Measurements from ENCODE around the gene SH2D2A. TPM values are rescaled to one million over a fixed set of nuclear protein-coding genes. Genes with fewer than 3 reads are reported as not detected.

The SH2D2A gene
- 3.8 TPM for polyA plus RNA-seq (2012; ENCODE audit: missing spikeins)

GRCh38 chr1:156816561-156817328 is at the start of gene SH2D2A:
SH2D2A (minus strand) TSS chr1:156816848; CDS start chr1:156816708, 140 bp downstream.
- FAIRE-seq (peak; percentile 79), DNase-seq (ENCODE audit: insufficient read length) (peak; percentile 67)
- TF ChIP-seq POLR2AphosphoS5 (IDR thresholded peaks at IDR 0.05; ENCODE audit: low read depth, low read length), result peak; percentile 83
- TF ChIP-seq TAF1 (IDR thresholded peaks at IDR 0.05; ENCODE audit: borderline replicate concordance, low read depth, low read length), result no peak
- TF ChIP-seq POLR2A (IDR thresholded peaks at IDR 0.05; ENCODE audit: low read depth, low read length), result peak; percentile 70

- DNase-seq (ENCODE audit: insufficient read length) (no peak), FAIRE-seq (no peak)
Measured at GRCh38 chr1:156865865-156866248, 49.2 kb upstream of the SH2D2A start.

GRCh38 chr1:156865258-156865657 is 48.6 kb upstream of the SH2D2A start:
- no peak for TF ChIP-seq POLR2AphosphoS5 (IDR thresholded peaks at IDR 0.05; ENCODE audit: low read depth, low read length)
- TF ChIP-seq TAF1 (IDR thresholded peaks at IDR 0.05; ENCODE audit: borderline replicate concordance, low read depth, low read length), result no peak
- no peak for TF ChIP-seq POLR2A (IDR thresholded peaks at IDR 0.05; ENCODE audit: low read depth, low read length)
- DNase-seq (ENCODE audit: insufficient read length) (no peak), FAIRE-seq (no peak)

More at GRCh38 chr1:156865865-156866248, 49.2 kb upstream of the SH2D2A start:
- TF ChIP-seq POLR2A (IDR thresholded peaks at IDR 0.05; ENCODE audit: low read depth, low read length), result no peak
- no peak for TF ChIP-seq TAF1 (IDR thresholded peaks at IDR 0.05; ENCODE audit: borderline replicate concordance, low read depth, low read length)
- TF ChIP-seq POLR2AphosphoS5 (IDR thresholded peaks at IDR 0.05; ENCODE audit: low read depth, low read length), result no peak

DNA sequence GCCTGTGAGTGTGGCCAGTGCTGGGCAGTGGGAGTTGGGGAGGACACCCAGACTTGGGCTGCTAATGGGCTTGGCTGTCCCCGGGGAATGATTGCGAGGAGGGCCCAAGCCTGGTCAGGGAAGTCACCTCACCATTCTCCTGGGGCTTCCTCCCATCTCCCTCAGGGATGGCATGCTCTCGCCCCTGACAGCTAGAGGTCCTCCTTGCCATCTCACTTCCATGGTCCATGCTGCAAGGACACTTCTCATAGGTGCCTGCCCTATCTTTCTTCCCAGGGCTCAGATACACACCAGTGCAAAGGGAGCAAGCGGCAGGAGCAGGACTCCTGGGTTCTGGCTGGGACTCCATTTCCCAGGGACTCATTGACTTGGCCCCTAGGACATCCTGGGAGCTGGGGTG is 48.1 kb upstream of the SH2D2A start:
- DNase-seq (ENCODE audit: insufficient read length) (no peak), FAIRE-seq (no peak)
- TF ChIP-seq POLR2A (IDR thresholded peaks at IDR 0.05; ENCODE audit: low read depth, low read length) (no peak), TAF1 (IDR thresholded peaks at IDR 0.05; ENCODE audit: borderline replicate concordance, low read depth, low read length) (no peak)

- TF ChIP-seq POLR2A (IDR thresholded peaks at IDR 0.05; ENCODE audit: low read depth, low read length) (no peak), POLR2AphosphoS5 (IDR thresholded peaks at IDR 0.05; ENCODE audit: low read depth, low read length) (no peak), TAF1 (IDR thresholded peaks at IDR 0.05; ENCODE audit: borderline replicate concordance, low read depth, low read length) (no peak)
- DNase-seq (ENCODE audit: insufficient read length) (no peak), FAIRE-seq (no peak)
Measured at GRCh38 chr1:156863631-156864030, 47.0 kb upstream of the SH2D2A start.

DNA sequence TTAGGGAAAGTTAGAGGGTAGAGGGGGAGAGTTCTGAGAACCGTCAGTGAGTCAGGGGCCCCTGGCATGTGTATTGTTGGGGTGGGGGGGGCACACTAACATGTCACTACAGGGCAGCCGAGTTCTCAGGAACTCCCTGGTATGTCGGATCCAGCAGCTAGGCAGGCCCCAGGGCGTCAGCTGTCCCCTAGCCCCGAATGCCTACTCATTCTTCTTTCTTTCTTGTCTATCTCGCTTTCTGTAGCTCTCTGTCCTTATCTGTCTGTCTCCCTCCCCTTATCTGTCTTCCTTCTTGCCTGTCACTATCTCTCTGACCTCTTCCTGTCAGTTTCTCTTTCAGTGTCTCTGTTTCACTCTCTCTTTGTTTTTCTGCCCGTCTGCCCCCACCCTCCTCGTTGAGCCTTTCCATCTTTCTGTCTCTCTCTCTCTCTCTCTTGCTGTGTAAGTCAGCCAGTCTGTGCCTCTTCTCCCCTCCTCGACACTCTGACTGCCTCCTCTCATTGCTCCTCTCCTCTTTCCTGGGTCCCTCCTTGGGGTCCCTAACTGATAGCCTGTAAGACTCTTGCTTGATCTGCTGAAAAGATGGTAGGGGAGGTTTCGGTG is 46.5 kb upstream of the SH2D2A start:
- FAIRE-seq, result no peak
- no peak for TF ChIP-seq POLR2A (IDR thresholded peaks at IDR 0.05; ENCODE audit: low read depth, low read length)
- no peak for TF ChIP-seq TAF1 (IDR thresholded peaks at IDR 0.05; ENCODE audit: borderline replicate concordance, low read depth, low read length)
- no peak for TF ChIP-seq POLR2AphosphoS5 (IDR thresholded peaks at IDR 0.05; ENCODE audit: low read depth, low read length)
- DNase-seq (ENCODE audit: insufficient read length), result no peak

DNA sequence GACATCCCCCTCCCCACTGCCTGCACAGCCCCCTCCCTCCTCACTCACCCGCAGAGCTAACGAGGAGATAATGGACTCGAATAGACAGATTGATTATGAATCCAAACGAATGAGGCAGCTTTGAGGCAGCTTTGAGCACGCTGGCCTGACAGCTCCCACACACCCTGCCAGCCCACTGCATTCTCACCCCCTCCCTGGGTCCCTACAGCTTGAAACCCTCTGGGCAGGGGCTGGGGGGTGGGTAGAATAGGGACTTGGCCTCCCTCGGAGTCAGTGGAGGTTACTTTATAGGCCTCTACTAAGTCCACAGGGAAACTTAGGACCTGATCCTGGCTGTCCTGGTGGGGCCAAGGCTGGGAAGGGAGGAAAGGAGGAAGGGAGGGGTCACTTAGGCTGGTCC is 45.9 kb upstream of the SH2D2A start:
- TF ChIP-seq POLR2A (IDR thresholded peaks at IDR 0.05; ENCODE audit: low read depth, low read length), result no peak
- no peak for TF ChIP-seq POLR2AphosphoS5 (IDR thresholded peaks at IDR 0.05; ENCODE audit: low read depth, low read length)
- no peak for TF ChIP-seq TAF1 (IDR thresholded peaks at IDR 0.05; ENCODE audit: borderline replicate concordance, low read depth, low read length)
- no peak for DNase-seq (ENCODE audit: insufficient read length)
- FAIRE-seq, result no peak

DNA sequence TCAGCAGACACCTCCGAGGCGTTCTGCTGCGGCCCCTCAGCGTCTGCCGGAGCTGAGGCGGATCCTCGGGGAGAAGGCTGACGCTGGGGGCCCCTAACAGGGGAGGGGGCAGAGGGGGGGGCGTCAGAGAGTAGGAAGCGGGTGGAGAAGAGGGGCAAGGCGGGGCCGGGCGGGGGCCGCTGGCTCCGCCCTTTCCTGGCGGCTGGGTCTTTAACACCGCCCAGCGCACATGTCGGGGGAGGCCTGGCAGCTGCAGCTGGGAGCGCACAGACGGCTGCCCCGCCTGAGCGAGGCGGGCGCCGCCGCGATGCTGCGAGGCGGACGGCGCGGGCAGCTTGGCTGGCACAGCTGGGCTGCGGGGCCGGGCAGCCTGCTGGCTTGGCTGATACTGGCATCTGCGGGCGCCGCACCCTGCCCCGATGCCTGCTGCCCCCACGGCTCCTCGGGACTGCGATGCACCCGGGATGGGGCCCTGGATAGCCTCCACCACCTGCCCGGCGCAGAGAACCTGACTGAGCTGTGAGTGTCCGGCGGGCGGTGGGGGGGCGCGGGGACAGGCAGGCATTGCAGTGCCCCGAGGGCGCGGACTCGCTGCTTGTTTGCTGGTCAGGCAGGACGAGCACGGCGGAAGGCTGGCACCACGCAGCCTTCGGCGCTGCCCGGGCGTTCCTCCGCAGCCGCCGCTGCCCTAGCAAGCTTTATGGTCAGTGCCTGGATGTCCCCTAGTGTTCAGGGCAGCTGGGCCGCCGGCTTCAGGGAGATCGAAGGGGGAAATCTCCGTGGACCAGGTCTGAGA is 44.2 kb upstream of the SH2D2A start, which contains the start of gene NTRK1:
Gene NTRK1 (plus strand): TSS at position 238 of the 796 bp plus-strand sequence. CDS start 70 bp downstream, at position 308.
- peak; percentile 77 for DNase-seq (ENCODE audit: insufficient read length)
- no peak for FAIRE-seq
- TF ChIP-seq TAF1 (IDR thresholded peaks at IDR 0.05; ENCODE audit: borderline replicate concordance, low read depth, low read length) (no peak), POLR2AphosphoS5 (IDR thresholded peaks at IDR 0.05; ENCODE audit: low read depth, low read length) (no peak)

- peak; percentile 9 for FAIRE-seq
Measured at GRCh38 chr1:156860113-156860627, 43.5 kb upstream of the SH2D2A start.

GRCh38 chr1:156859523-156860112 is 43.0 kb upstream of the SH2D2A start:
- TF ChIP-seq TAF1 (IDR thresholded peaks at IDR 0.05; ENCODE audit: borderline replicate concordance, low read depth, low read length) (no peak), POLR2A (IDR thresholded peaks at IDR 0.05; ENCODE audit: low read depth, low read length) (no peak), POLR2AphosphoS5 (IDR thresholded peaks at IDR 0.05; ENCODE audit: low read depth, low read length) (no peak)
- DNase-seq (ENCODE audit: insufficient read length), result peak; percentile 47
- no peak for FAIRE-seq

More at GRCh38 chr1:156860113-156860627, 43.5 kb upstream of the SH2D2A start:
- no peak for TF ChIP-seq POLR2A (IDR thresholded peaks at IDR 0.05; ENCODE audit: low read depth, low read length)
- no peak for TF ChIP-seq TAF1 (IDR thresholded peaks at IDR 0.05; ENCODE audit: borderline replicate concordance, low read depth, low read length)
- TF ChIP-seq POLR2AphosphoS5 (IDR thresholded peaks at IDR 0.05; ENCODE audit: low read depth, low read length), result no peak
- peak; percentile 84 for DNase-seq (ENCODE audit: insufficient read length)
